Left colon (tissue), 2 donors: ENCODE data around the gene FOXF1. TPM values are rescaled to one million over a fixed set of nuclear protein-coding genes. Genes with fewer than 3 reads are reported as not detected.

Experiments used
- ATAC-seq: fragments of 200-7000 bp; cut with Tn5 transposase; one replicate; pipeline ENCODE4 v1.9.1; 2020; ENCODE audit warnings: mild to moderate bottlenecking, moderate library complexity
- DNase-seq, 2 donors: peaks; one replicate each; pipeline ENCODE4 v3.0.0-alpha.2; 2020
- intact Hi-C, 2 donors: fragments of 100-400 bp; cut with DNase I in 1 of 2; cut with micrococcal nuclease in 1 of 2; formaldehyde crosslinking; loops; one replicate each; pipeline versions ENCODE4 v1.11.2 to v1.14.0; 2022; cut with DNase I, micrococcal nuclease
- total RNA-seq, 2 donors: library from RNA; stranded (reverse); fragmentation: NEBNext Ultra II Directional; extraction: Animal tissue kit (Norgen Biotek cat#: 25700); gene quantifications; one replicate each; pipeline ENCODE4 v1.2.1, GENCODE V29; 2021
- donor health status: DM: no; HTN: no; CAD: no.
- donor health status: DM: yes; HTN: yes; CAD: no.

Gene FOXF1
- total RNA-seq, 2 donors from 2014 or later, result 4.9 to 13.7 TPM

- DNase-seq (no peak), ATAC-seq (no peak)
- intact Hi-C loops, result loop anchor here in 1 of 2 donors (5.0 to 10.0 kb wide), 2 partner anchors 168 to 315 kb away; no protein-coding TSS in a partner anchor
Observed at GRCh38 chr16:86512301-86512859, 2.1 kb downstream of the FOXF1 start.

- ATAC-seq, result no peak
- intact Hi-C loops, result loop anchor here in 1 of 2 donors (5.0 to 10.0 kb wide), 2 partner anchors 168 to 316 kb away; no protein-coding TSS in a partner anchor
- DNase-seq, result no peak
Observed at GRCh38 chr16:86512860-86513470, 2.6 kb downstream of the FOXF1 start.

GRCh38 chr16:86513471-86514277 is 3.3 kb downstream of the FOXF1 start:
- intact Hi-C loops, result loop anchor here in 1 of 2 donors (5.0 to 10.0 kb wide), 2 partner anchors 169 to 316 kb away; no protein-coding TSS in a partner anchor
- DNase-seq (no peak), ATAC-seq (no peak)

- DNase-seq, result no peak
- no peak for ATAC-seq
- intact Hi-C loops, result loop anchor here in 1 of 2 donors (5.0 to 10.0 kb wide), 2 partner anchors 170 to 317 kb away; no protein-coding TSS in a partner anchor
Observed at GRCh38 chr16:86514481-86515376, 4.4 kb downstream of the FOXF1 start.

- intact Hi-C loops, result loop anchor here in 1 of 2 donors (10.0 kb wide), 1 partner anchor 171 kb away; no protein-coding TSS in a partner anchor
- no peak for DNase-seq
- no peak for ATAC-seq
Observed at GRCh38 chr16:86515413-86515776, 5.1 kb downstream of the FOXF1 start.

- ATAC-seq, result no peak
- intact Hi-C loops, result loop anchor here in 1 of 2 donors (10.0 kb wide), 1 partner anchor 171 kb away; no protein-coding TSS in a partner anchor
- no peak for DNase-seq
Observed at GRCh38 chr16:86515777-86516622, 5.7 kb downstream of the FOXF1 start.

- no peak for DNase-seq
- intact Hi-C loops, result loop anchor here in 1 of 2 donors (10.0 kb wide), 1 partner anchor 172 kb away; no protein-coding TSS in a partner anchor
- no peak for ATAC-seq
Observed at GRCh38 chr16:86516623-86517003, 6.3 kb downstream of the FOXF1 start.

GRCh38 chr16:86517033-86517432 is 6.7 kb downstream of the FOXF1 start:
- intact Hi-C loops, result loop anchor here in 1 of 2 donors (10.0 kb wide), 1 partner anchor 172 kb away; no protein-coding TSS in a partner anchor
- DNase-seq, result no peak
- no peak for ATAC-seq

- DNase-seq (peak; percentile 62 to 76), ATAC-seq (peak; percentile 70)
- intact Hi-C loops, result loop anchor here in 1 of 2 donors (10.0 kb wide), 1 partner anchor 173 kb away; no protein-coding TSS in a partner anchor
Observed at GRCh38 chr16:86517652-86518258, 7.4 kb downstream of the FOXF1 start.

GRCh38 chr16:86519007-86519648 is 8.8 kb downstream of the FOXF1 start:
- ATAC-seq (no peak), DNase-seq (no peak)
- intact Hi-C loops, result loop anchor here in 1 of 2 donors (10.0 kb wide), 1 partner anchor 174 kb away; no protein-coding TSS in a partner anchor

- peak in 1 of 2 donors; percentile 72 for DNase-seq
- peak; percentile 55 for ATAC-seq
- intact Hi-C loops, result loop anchor here (5.0 to 10.0 kb wide), 3 partner anchors 175 to 455 kb away; no protein-coding TSS in a partner anchor
Observed at GRCh38 chr16:86519649-86520316, 9.5 kb downstream of the FOXF1 start.

GRCh38 chr16:86520317-86521210 is 10.2 kb downstream of the FOXF1 start:
- DNase-seq (no peak), ATAC-seq (no peak)
- intact Hi-C loops, result loop anchor here (5.0 to 10.0 kb wide), 2 partner anchors 448 to 456 kb away; no protein-coding TSS in a partner anchor

- intact Hi-C loops, result loop anchor here (5.0 to 10.0 kb wide), 2 partner anchors 449 to 457 kb away; no protein-coding TSS in a partner anchor
- no peak for ATAC-seq
- no peak for DNase-seq
Observed at GRCh38 chr16:86521236-86522197, 11.2 kb downstream of the FOXF1 start.

- no peak for DNase-seq
- ATAC-seq, result no peak
- intact Hi-C loops, result loop anchor here (5.0 to 10.0 kb wide), 2 partner anchors 450 to 458 kb away; no protein-coding TSS in a partner anchor
Observed at GRCh38 chr16:86522634-86523033, 12.3 kb downstream of the FOXF1 start.
